Measurements from ENCODE around the gene PDE4A.

DNA sequence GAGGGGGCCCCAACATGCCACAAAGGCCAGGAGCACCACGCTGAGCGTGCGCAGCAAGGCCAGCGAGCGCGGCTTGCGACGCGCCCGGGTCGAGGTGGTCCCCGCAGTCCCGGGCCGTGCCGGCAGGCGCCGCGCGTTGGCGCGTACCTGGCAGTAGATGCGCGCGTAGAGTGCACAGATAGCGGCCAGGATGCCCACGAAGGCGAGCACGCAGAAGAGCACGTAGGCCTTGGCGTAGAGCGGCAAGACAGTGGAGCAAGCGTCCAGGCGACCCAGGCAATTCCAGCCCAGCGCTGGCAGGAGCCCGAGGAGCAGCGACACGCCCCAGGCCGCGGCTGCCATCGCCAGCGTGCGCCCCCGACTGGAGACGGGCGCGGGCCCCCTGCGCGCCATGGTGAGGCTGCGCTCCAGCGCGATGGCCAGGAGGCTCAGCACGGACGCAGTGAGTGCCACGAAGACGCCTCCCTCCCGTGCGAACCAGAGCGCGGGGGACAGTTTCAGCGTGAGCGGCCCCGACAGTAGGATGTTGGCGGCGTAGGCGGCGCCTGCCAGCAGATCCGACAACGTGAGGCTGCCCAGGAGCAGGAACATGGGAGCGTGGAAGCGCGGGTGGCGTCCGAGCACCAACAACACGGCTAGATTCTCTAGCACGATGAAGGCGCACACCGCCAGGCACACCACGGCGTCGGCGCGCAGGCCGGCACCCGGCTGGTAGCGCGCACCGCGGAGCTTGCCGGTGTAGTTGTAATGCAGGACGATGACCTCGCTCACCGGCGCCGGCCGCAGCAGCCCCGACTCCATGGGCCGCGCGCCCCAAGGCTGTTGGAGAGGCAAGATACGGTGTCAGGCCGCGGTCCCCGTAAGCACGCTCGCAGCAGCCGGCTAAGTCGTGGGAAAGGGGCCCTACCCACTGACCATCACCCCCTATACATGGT lies 94.1 kb downstream of the PDE4A start:
- TF ChIP-seq, protein P1, sequence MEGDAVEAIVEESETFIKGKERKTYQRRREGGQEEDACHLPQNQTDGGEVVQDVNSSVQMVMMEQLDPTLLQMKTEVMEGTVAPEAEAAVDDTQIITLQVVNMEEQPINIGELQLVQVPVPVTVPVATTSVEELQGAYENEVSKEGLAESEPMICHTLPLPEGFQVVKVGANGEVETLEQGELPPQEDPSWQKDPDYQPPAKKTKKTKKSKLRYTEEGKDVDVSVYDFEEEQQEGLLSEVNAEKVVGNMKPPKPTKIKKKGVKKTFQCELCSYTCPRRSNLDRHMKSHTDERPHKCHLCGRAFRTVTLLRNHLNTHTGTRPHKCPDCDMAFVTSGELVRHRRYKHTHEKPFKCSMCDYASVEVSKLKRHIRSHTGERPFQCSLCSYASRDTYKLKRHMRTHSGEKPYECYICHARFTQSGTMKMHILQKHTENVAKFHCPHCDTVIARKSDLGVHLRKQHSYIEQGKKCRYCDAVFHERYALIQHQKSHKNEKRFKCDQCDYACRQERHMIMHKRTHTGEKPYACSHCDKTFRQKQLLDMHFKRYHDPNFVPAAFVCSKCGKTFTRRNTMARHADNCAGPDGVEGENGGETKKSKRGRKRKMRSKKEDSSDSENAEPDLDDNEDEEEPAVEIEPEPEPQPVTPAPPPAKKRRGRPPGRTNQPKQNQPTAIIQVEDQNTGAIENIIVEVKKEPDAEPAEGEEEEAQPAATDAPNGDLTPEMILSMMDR (IDR thresholded peaks at IDR 0.05; ENCODE audit: low read length): no peak
- no peak for TF ChIP-seq EZH2 (IDR thresholded peaks at IDR 0.05; ENCODE audit: borderline replicate concordance, low read length)
